ENCODE measurements around the gene NDC80. TPM values are rescaled to one million over a fixed set of nuclear protein-coding genes. Genes with fewer than 3 reads are reported as not detected.

NDC80 gene
- total RNA-seq, 1 donor from 2014 or later, result 0.50 TPM

DNA sequence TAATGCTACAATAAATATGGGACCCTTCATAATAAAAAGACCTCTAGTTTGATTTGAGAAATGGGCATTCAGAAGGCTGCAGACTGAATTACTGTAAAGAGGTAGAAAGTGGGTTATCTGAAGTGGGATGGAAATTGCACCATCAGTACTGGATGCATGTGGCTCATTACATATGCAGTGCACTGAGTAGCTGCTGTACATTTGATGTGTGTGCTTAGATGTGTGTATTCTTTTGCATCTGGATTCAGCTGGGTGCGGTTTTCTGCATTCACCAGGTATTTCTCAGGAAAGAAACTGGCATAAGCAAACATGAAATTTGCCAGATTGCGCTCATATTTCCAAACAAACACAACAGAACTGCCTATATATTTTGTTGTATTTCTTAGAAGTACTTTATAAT is 38.2 kb downstream of the NDC80 start:
- intact Hi-C loops (cut with micrococcal nuclease), result no loop called here
- DNase-seq, result no peak
- ATAC-seq, result no peak

DNA sequence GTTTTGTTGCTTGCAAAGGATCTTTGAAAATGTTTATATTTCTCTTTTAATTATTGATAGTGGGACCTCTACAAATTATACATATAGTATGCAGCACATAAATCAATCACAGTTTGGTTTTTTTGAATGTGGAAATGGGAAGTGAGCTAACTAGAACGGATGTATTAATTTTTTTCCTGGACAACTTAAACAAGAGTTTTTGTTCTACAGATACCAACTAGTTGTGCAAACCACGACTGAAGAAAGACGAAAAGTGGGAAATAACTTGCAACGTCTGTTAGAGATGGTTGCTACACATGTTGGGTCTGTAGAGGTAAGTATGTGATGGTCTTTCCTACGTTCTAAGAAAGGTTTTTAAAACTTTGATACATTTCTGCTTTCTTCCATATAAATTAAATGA is 39.2 kb downstream of the NDC80 start:
- intact Hi-C loops (cut with micrococcal nuclease), result no loop called here
- DNase-seq (no peak), ATAC-seq (no peak)

DNA sequence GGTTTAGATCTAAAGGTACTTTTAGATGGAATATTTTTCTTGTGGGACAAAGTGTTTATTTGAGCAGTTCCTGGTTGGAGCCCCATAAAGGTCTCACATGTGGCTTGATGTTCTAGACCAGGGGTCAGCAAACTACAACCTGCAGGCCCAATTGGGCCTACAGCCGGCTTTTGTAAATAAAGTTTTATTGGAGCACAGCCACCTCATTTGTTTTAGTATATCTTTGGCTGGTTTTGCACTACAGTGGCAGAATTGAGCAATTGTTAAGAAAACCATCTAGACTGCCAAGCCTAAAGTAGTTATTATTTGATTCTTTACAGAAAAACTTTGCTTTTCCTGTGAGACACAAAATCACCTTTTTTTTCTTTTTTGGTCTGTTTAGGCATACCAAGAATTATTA is 41.6 kb downstream of the NDC80 start:
- intact Hi-C loops (cut with micrococcal nuclease), result no loop called here
- no peak for ATAC-seq
- DNase-seq, result no peak

DNA sequence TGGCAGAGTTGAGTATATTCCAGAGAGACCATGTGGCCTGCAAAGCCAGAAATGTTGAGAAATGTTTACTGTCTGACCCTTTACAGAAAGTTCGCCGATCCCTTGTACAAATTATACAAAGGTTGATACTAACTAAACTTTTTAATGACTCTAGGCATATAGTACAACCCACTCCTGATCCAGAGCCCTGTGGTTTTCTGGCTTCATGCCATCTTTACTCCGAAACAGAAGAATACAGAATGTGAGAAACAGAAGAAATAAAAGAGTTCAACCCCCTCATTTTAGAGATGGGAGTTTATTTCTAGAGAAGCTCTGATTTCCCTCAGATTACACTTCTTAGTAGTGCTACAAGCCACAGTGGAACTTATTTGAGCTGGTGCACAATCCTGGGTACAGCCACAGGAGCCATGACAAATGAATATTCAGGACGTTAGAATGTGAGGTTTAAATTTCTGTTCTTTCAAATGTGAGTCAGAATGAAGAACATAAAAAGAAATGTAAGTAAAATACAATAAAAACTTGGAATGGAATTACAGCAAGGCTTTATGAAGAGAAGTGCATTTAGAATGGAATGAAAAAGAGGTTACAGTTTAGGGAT is 46.1 kb downstream of the NDC80 start:
- no peak for ATAC-seq
- intact Hi-C loops (cut with micrococcal nuclease), result no loop called here
- no peak for DNase-seq

DNA sequence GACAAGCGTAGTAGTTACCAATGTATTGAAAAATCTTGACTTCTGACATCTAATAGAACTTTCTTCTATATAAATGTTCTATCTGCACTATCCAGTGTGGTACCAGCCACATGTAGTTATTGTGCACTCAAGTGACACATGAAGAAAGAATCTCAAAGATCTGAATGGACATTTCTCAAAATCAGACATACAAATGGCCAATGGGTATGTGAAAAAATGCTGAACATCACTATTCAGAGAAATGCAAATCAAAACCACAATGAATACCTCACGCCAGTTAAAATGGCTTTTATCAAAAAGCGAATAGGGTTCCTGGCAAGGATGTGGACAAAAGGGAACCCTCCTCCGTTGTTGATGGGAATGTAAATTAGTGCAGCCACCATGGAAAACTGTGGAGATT is 46.7 kb downstream of the NDC80 start:
- ATAC-seq (no peak), DNase-seq (no peak)
- intact Hi-C loops (cut with micrococcal nuclease), result no loop called here

DNA sequence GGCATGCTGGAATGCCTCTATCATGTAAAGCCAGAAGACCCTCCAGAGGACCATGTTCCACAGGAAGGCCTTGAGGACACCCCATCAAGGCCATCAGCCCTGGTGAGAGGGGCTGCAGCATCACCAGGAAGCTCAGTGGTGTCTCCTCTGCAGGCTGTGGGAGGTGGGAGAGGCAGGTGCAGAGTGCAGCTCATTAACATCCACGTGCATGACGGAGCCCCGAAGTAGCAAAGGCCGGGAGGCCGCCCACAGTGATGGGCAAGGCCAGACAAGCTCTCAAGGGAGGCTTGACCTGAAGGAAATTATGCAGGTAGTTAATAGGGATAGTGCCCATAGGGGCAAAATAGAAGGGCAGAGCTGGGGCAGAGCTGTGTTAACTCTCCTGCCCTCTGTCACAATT is 53.9 kb downstream of the NDC80 start:
- intact Hi-C loops (cut with micrococcal nuclease), result no loop called here
- no peak for ATAC-seq
- no peak for DNase-seq

DNA sequence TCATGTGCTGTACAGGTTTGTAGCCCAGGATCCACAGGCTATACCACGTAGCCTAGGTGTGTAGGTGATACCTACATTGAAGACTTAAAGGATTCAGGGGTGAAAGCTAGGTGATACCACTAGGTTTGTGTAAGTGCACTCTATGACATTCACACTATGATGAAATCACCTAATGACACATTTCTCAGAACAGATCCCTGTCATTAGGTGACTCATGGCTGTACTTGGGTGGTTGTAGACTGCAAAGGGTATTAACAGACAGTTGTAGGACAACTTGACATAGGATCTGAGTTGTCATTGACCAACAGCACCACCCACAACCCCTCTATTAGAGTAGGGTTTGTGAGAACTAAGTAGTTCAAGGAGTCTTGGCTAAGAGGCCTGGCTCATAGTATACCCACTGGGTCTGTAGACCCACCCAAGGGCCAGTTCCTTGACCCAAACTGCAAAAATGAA is 56.5 kb downstream of the NDC80 start:
- DNase-seq (no peak), ATAC-seq (no peak)
- intact Hi-C loops (cut with micrococcal nuclease), result no loop called here

DNA sequence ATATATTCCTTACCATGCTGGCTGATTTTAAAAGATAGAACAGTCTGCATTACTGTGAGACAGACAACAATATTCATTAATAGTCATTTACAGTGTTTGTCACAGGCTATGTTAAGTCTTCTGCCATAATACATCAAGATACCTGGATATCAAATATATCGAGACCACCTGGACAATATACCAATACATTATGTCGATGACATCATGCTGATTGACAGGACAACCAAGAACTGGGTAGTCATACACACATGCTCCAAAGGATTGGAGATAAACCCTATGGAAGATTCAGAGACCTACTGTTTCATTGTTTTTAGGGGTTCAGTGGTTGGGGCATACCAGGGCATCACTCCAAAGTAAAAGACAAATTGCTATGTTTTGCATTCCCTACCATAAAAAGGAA is 57.6 kb downstream of the NDC80 start:
- intact Hi-C loops (cut with micrococcal nuclease), result no loop called here
- ATAC-seq, result no peak
- DNase-seq, result no peak

DNA sequence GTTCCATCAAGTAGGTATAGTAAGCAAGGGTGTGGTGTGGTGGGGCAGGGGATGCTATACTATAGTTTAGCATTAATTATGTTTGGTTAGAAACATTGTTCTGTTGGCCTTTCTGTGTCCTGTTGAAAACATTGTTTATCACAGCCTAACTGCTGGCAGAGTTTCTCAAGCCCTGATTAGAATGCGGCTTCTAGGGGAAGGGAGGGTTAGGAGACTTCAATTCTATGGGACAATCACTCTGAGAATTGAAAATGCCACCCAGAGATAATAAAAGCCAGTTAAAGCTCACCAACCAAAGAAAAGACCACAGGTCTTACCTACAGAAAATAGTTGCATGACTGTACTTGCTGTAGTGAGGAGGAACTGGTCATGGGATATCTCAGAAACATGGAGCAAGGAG is 64.2 kb downstream of the NDC80 start:
- intact Hi-C loops (cut with micrococcal nuclease), result no loop called here
- ATAC-seq (no peak), DNase-seq (no peak)

DNA sequence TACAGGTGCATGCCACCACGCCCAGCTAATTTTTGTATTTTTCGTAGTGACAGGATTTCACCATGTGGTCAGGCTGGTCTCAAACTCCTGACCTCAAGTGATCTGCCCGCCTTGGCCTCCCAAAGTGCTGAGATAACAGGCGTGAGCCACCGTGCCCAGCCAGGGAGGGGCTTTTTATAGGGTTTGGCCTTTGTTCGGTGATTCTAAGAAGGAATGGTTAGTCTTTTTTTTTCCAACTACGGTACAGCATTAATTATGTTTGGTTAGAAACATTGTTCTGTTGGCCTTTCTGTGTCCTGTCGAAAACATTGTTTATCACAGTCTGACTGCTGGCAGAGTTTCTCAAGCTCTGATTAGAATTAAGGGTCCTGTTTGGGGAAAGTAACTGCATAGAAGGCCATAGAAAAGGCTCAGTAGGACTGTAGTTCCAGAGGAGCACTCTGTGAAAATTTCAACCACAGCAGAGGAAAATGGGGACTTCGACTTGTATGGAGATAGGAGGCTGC is 64.8 kb downstream of the NDC80 start:
- ATAC-seq (peak; percentile 29), DNase-seq (no peak)
- intact Hi-C loops (cut with micrococcal nuclease), result no loop called here

DNA sequence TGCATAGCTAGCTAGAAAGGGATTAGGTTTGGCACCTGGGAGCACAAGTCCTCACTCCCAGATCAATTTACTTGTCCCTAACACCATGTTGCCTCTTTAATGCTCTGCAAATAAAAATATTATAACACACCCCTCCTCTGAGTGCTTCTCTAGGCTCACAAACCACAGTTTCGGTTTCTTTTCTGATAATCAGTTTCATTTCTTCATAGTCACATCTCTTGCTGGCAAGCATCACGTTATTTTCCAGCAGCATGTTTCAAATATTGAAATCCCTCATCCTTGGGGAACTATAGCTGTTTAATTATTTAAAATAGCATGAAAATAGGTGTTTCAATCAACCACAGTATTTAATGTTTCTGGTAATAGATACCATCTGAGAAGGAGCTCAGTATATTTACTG is 70.3 kb downstream of the NDC80 start:
- DNase-seq, result no peak
- intact Hi-C loops (cut with micrococcal nuclease), result no loop called here
- ATAC-seq, result peak; percentile 30

DNA sequence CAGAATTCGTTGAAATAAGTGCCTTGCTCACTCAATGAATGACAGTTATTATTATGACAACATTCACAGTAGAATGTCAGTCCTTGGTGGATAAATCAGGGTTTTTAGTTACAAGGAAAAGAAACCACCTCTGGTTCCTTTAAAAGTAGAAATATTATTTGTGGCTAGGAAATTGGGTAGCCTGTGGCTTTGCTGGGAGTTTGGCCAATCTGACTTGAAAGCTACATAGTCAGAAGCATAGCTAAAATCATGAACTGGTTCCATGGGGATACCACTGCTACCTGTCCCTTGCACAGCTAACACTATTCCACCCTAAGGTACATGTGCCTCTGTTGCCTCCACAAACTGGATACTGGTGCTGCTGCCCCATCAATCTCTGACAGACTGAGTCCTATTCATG is 71.4 kb downstream of the NDC80 start:
- no peak for DNase-seq
- intact Hi-C loops (cut with micrococcal nuclease), result no loop called here
- ATAC-seq, result no peak

DNA sequence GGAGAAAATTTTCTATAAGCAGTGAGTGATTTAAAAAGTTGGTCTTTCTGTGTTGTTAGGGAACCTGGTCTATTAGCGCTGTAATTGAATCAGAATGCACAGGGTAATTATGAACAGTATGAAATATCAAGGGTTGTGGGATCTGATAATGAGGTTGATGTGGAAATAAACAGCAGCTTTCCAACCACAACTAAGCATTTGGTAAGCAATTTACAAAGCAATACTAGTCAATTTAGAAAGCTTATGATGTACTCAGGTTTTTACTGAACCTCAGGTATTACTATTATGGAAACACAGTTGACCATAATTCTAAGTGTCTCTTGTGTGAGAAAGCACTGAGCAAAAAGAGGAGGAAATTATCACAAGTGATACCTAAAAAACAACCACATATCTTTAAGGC is 73.2 kb downstream of the NDC80 start:
- intact Hi-C loops (cut with micrococcal nuclease), result no loop called here
- DNase-seq (no peak), ATAC-seq (no peak)

DNA sequence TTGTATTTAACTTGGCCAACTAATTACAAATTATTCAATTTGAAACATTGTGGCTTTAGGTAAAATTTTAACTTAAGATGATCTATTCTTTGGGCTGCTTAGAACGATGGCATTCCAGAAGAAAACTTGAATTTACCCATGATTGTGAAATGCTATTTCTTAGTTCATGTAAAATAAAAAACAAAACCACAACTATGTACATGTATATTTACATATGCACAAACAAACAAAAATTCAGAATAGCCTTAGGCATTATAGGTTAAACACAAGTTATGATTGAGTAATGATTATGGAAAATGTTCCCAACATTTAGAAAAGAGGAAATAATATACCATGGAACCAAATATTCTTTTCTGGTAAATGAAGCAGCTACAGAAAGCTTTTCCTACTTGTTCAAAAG is 80.6 kb downstream of the NDC80 start:
- no peak for DNase-seq
- no peak for ATAC-seq
- intact Hi-C loops (cut with micrococcal nuclease), result no loop called here

DNA sequence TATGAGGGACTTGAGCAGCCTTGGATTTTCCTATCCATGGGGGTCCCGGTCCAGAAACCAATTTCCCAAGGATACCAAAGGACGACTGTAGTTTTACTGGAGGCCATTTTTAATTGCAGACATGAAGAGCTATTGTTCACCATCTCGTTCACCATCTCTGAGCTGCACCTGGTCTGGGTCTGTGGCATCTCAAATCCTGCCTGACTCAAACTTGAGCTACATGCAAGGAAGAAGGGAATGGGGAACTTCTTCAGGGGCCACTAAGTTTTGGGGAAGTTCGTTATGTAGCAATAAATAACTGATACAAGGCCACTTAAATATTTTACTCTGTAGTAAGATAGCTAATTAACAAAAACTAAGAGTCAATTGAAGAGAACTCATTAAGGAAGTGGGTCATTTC is 82.1 kb downstream of the NDC80 start:
- intact Hi-C loops (cut with micrococcal nuclease), result no loop called here
- DNase-seq, result no peak
- no peak for ATAC-seq

DNA sequence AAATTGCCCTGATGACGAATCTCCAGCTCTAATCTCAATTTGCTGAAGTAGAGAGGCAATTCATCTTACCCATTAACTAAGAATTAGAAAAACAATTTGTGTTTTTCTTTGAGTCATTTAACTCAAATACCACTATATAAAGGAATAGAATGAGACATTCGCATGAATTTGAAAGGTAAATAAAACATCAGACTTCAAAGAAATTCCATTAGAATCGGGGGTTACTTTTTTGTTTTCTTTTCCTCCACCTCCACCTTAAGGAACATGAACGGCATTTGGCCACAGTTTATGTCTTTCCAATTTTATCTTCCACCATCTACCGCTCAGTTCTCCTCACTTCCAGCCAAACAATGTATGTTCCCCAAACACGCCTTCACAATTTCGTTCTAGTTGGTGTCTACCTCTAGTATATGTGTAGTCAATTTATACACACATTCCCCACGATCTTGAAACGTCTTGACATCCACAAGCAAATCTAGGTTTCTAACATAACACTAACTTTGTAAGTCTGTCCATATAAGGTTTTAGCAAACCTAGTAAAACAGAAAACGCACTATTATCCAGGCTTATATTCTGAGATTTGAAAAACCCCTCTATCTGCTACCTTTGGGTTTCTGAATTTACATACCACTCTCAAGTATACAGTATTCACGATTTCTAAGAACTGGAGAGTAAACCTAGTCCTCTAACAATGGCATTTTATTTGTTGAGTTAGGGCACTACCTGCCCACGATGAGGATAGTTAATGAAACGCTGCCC is 83.0 kb downstream of the NDC80 start:
- DNase-seq (no peak), ATAC-seq (no peak)
- intact Hi-C loops (cut with micrococcal nuclease), result no loop called here

DNA sequence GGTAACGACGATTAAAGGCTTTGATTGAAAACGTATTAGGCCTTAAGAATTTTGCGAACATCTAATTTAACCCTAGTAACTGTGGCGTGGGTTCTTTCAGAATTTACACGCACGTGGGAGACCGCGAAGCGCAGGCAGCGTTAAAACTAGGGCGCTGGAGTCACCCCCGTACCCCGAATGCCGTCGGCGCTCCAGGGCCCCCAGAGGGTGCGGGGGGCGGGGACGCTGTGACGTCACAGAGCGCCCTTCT is 83.5 kb downstream of the NDC80 start:
- peak; percentile 48 for ATAC-seq
- intact Hi-C loops (cut with micrococcal nuclease), result no loop called here
- DNase-seq, result peak; percentile 81

DNA sequence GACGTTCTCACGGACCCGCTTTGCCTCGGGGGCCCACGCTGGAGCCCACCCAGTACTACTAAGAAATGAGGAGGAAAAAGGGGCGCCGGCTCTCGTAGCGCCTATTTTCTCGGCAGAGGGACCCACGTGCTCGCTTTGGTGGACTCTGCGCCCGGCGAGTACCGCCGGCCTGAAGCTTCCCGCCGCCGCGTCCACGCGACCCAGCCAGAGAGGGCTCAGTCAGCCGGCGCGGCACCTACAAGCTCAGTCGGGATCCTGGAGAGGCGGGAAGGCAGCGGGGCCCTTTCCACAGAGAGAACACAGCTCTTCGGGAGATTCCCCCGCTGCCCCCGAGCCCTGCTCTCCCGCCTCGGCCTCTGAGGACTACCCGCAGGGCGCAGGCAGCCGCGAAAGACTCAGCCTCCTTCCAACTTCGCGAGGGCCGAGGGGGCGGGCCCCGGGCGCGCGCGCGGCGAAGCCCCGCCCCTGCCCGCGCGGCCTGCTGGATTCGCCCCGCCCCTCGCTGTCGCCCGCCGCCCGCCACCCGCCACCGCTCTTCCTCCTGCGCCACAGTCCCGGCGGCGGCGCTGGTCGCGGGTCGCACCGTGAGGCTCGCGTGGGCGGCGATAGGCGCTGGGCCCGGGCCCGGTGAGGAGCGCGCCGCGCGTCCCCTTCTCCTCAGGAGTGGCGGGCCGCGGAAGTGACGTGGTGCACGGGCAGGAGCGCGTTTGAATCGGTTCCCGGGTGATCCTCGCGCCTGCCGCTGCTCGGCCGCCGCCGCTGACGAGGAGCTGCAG is 84.0 kb downstream of the NDC80 start, which contains the start of gene SMCHD1:
Gene SMCHD1 (plus strand): TSS at position 549 of the 776 bp plus-strand sequence. CDS start 350 bp downstream, outside the sequence.
- intact Hi-C loops (cut with micrococcal nuclease), result no loop called here
- DNase-seq, result peak; percentile 94
- ATAC-seq, result peak; percentile 91

DNA sequence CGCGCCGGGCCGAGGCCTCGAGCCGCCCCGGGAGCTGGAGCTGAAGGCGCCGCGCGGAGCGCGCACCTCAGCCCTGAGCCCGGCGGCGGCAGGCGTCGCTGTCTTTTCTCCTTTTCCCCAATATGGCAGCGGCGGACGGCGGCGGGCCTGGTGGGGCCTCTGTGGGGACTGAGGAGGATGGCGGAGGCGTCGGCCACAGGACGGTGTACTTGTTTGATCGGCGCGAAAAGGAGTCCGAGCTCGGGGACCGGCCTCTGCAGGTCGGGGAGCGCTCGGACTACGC is 84.5 kb downstream of the NDC80 start:
- DNase-seq, result no peak
- ATAC-seq, result no peak
- intact Hi-C loops (cut with micrococcal nuclease), result no loop called here

DNA sequence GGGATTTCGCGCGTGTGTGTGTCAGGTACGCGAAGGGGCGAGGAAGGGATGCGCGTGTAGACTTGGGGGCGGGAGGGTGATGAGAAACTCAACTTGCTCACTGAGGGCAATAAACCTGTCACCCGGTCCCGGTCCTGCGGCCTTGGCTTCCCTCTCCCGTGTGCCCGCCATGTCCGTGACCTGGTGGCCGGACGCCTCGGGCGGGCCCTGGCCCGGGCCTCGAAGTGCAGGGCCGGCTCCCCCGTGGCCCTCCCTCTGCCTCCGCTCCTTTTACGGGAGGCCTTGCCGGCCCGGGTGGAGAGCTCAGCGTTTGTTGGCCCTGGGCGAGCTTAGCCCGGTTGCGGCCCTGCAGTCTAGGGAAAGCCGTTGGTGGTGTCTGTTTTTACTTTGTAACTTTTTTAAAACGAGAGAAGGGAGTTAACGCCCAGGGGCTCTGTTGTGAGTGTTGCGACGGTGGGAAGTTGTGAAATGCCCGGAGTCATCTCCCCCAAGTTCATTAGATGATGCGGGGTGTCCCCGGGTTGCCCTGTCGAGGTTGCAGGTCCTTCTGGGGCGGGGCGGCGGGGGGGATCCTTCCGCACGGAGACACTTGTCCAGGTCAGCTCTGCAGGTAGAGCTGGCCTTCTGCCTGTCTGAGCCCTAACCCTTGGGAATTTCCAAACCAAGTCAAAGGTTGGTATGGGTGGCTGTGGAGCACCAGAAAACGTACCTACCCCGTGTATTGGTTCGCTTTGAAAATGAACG is 85.1 kb downstream of the NDC80 start:
- intact Hi-C loops (cut with micrococcal nuclease), result no loop called here
- ATAC-seq, result peak; percentile 77
- peak; percentile 77 for DNase-seq

All from left ventricle myocardium superior (tissue), 1 donor.